ENCODE measurements around the gene STMN1.

The STMN1 gene

GRCh38 chr1:25877155-25877554 lies 29.1 kb downstream of the STMN1 start:
- H3K4me2 ChIP-seq (ENCODE audit: low read length) = no peak overlapping the region
- no peak overlapping the region for H3K27ac ChIP-seq
- no peak for TF ChIP-seq CTCF (IDR thresholded peaks at IDR 0.05)
- H2AFZ ChIP-seq = no peak overlapping the region
- no peaks in the 10 kb centered on the region for H3K36me3 ChIP-seq (ENCODE audit: control insufficient read depth, insufficient read depth, low read length)
- H3K4me3 ChIP-seq (ENCODE audit: low read depth, low read length) = no peak overlapping the region
- no peaks in the 10 kb centered on the region for H3K79me2 ChIP-seq
- no peaks in the 10 kb centered on the region for H3K27me3 ChIP-seq (ENCODE audit: control insufficient read depth, insufficient read depth, low read length)
- H3K4me1 ChIP-seq = peaks cover 5% of the 10 kb centered on the region
- no peak overlapping the region for H3K9ac ChIP-seq
- H3K9me3 ChIP-seq (ENCODE audit: control insufficient read depth, low read length) = no peaks in the 10 kb centered on the region

- TF ChIP-seq CTCF (IDR thresholded peaks at IDR 0.05) = no peak
- H3K4me2 ChIP-seq (ENCODE audit: low read length) = no peak overlapping the region
- no peaks in the 10 kb centered on the region for H3K36me3 ChIP-seq (ENCODE audit: control insufficient read depth, insufficient read depth, low read length)
- no peak overlapping the region for H3K4me3 ChIP-seq (ENCODE audit: low read depth, low read length)
- no peak overlapping the region for H3K9ac ChIP-seq
- H3K4me1 ChIP-seq = peaks cover 7% of the 10 kb centered on the region
- H3K27ac ChIP-seq = no peak overlapping the region
- H3K79me2 ChIP-seq = no peaks in the 10 kb centered on the region
- no peak overlapping the region for H2AFZ ChIP-seq
- H3K9me3 ChIP-seq (ENCODE audit: control insufficient read depth, low read length) = no peaks in the 10 kb centered on the region
- no peaks in the 10 kb centered on the region for H3K27me3 ChIP-seq (ENCODE audit: control insufficient read depth, insufficient read depth, low read length)
These were observed 29.5 kb downstream of the STMN1 start for GRCh38 chr1:25876693-25877077.

GRCh38 chr1:25875856-25876692 lies 30.1 kb downstream of the STMN1 start:
- no peaks in the 10 kb centered on the region for H3K36me3 ChIP-seq (ENCODE audit: control insufficient read depth, insufficient read depth, low read length)
- peaks cover 7% of the 10 kb centered on the region for H3K4me1 ChIP-seq
- H3K4me3 ChIP-seq (ENCODE audit: low read depth, low read length) = peak overlapping the region; percentile 68
- H3K4me2 ChIP-seq (ENCODE audit: low read length) = peak overlapping the region; percentile 80
- H3K27ac ChIP-seq = peak overlapping the region; percentile 54
- peak overlapping the region; percentile 93 for H2AFZ ChIP-seq
- no peaks in the 10 kb centered on the region for H3K9me3 ChIP-seq (ENCODE audit: control insufficient read depth, low read length)
- TF ChIP-seq CTCF (IDR thresholded peaks at IDR 0.05) = no peak
- H3K9ac ChIP-seq = no peak overlapping the region
- H3K79me2 ChIP-seq = no peaks in the 10 kb centered on the region
- H3K27me3 ChIP-seq (ENCODE audit: control insufficient read depth, insufficient read depth, low read length) = no peaks in the 10 kb centered on the region

GRCh38 chr1:25875154-25875855 lies 30.9 kb downstream of the STMN1 start, which contains the start of gene PAQR7:
PAQR7 (minus strand) TSS chr1:25875708; CDS start chr1:25863839, 11,869 bp downstream.
- H3K27ac ChIP-seq = peak within 1 kb of the TSS; percentile 70
- H3K4me3 ChIP-seq (ENCODE audit: low read depth, low read length) = peak within 1 kb of the TSS; percentile 68
- no peaks in the 10 kb centered on the region for H3K79me2 ChIP-seq
- H3K9me3 ChIP-seq (ENCODE audit: control insufficient read depth, low read length) = no peaks in the 10 kb centered on the region
- peak within 1 kb of the TSS; percentile 80 for H3K4me2 ChIP-seq (ENCODE audit: low read length)
- H3K9ac ChIP-seq = no peak within 1 kb of the TSS
- H3K4me1 ChIP-seq = peaks cover 7% of the 10 kb centered on the region
- TF ChIP-seq CTCF (IDR thresholded peaks at IDR 0.05) = peak; percentile 13
- peak within 1 kb of the TSS; percentile 93 for H2AFZ ChIP-seq
- H3K36me3 ChIP-seq (ENCODE audit: control insufficient read depth, insufficient read depth, low read length) = no peaks in the 10 kb centered on the region
- no peaks in the 10 kb centered on the region for H3K27me3 ChIP-seq (ENCODE audit: control insufficient read depth, insufficient read depth, low read length)

All from parathyroid adenoma (tissue), 2 donors.